ENCODE measurements around the gene DDB1.

DNA sequence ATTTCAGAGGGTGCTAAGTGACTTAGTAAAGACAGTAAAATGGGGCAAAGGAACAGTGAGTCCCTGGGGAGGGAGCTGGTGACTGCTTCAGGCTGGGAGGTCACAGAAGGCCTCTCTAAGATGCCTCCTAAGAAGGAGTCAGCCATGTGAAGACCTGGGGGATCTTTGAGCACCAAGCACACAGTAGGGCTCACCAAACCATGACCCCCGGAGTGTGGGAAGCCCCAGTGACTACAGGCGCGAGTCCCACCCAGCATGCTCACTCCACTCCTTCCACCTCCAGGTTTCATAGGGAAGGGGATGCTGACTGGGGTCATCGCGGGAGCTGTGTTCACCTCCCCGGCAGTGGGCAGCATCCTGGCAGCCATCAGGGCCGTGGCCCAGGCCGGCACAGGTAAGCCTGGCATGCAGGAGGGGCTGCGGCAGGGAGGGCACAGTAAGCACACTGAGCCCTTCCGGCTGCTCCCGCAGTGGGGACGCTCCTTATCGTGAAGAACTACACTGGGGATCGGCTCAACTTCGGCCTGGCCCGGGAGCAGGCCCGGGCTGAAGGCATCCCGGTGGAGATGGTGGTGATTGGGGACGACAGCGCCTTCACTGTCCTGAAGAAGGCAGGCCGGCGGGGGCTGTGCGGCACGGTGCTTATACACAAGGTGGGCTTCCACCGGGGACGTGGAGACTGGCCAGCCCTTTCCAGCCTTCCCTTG is 6.0 kb upstream of the DDB1 start:
- TF ChIP-seq POLR2A (IDR thresholded peaks at IDR 0.05; ENCODE audit: low read depth, low read length), result no peak
- TF ChIP-seq POLR2AphosphoS5 (IDR thresholded peaks at IDR 0.05; ENCODE audit: low read depth, low read length), result no peak
- TF ChIP-seq SPI1 (IDR thresholded peaks at IDR 0.05; ENCODE audit: low read depth, low read length), result no peak
